GM19193 (cell line): ENCODE measurements around the gene NAA80.
A peak's percentile ranks its signal among the peaks of the same experiment; 100 is the strongest.

Source experiments
- POLR2A ChIP-seq: IDR thresholded peaks from 4 replicates; pipeline ENCODE4 v1.6.1; 2011; ENCODE audit not compliant: insufficient read depth, insufficient read length; ENCODE audit errors: extremely low read depth

The NAA80 gene, protein sequence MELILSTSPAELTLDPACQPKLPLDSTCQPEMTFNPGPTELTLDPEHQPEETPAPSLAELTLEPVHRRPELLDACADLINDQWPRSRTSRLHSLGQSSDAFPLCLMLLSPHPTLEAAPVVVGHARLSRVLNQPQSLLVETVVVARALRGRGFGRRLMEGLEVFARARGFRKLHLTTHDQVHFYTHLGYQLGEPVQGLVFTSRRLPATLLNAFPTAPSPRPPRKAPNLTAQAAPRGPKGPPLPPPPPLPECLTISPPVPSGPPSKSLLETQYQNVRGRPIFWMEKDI

DNA sequence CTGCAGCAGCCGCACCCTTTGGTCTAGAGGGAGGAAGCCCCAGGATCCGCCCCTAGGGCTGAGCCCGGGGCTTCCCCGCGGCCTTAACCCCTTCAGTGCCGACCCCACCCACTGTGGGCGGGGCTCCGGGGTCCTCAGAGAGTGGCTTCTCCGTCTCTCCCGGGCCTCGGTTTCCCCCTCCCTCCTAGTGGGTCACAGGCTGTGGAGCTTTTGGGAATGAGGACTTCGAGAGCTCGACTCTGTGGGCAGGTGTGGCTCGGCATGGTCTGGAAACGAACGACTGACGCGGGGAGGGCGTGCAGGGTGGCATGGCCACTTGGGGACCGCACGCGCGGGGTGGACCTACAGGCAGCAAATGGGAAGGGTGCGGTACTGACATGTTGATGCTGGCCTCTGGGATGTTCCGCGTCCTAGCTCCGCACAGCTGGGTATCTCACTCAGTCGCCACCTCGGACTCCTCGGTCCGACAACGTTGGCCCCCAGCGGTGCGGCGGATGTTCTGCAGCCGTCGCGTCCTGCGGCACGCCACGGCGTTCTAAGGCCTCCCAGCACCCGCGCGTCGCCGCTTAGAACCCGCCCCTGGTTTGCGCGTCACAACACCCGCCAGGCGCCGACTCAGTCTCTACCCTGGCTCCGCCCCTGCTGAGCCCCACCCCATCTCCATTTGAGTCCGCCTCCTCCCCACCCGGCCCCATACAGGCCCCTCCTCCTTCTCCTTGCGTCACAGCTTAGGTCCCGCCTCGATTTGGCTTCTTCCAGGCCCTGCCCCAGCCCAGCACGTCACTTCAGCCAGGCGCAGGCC is at the start of gene NAA80, which contains the start of gene HYAL3:
NAA80 (minus strand) TSS at position 570 of the 802 bp plus-strand sequence. CDS start 1,942 bp downstream, outside the sequence.
HYAL3 (minus strand) TSS at position 570 of the 802 bp plus-strand sequence. CDS start 3,803 bp downstream, outside the sequence.
- peak; percentile 92 for TF ChIP-seq POLR2A

DNA sequence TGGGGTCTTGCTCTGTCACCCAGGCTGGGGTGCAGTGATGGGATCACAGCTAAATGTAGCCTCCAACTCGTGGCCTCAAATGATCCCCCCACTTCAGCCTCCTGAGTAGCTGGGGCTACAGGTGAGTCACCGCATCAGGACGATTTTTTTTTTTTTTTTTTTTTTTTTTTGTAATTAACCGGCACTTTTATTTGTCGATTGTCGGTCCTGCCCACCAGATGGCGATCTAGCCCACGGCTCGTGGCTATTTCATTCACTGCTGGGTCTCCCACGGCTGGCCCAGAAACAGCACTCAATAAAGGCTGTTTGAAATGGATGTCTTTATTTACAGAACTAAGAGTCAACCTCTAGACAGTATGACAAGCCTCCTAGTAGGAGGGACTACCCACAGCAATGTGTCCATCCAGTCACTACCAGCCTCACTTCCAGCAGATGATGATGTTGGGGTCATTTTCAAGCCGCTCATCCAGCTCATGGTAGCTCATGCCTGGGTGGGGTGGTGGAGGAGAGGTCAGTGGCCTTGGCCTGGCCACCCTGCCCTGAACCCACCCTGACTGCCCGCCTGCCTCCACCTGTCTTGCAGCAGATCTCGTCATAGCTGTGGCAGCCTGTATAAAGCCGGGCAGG is 48.1 kb upstream of the NAA80 start:
- TF ChIP-seq POLR2A, result no peak

DNA sequence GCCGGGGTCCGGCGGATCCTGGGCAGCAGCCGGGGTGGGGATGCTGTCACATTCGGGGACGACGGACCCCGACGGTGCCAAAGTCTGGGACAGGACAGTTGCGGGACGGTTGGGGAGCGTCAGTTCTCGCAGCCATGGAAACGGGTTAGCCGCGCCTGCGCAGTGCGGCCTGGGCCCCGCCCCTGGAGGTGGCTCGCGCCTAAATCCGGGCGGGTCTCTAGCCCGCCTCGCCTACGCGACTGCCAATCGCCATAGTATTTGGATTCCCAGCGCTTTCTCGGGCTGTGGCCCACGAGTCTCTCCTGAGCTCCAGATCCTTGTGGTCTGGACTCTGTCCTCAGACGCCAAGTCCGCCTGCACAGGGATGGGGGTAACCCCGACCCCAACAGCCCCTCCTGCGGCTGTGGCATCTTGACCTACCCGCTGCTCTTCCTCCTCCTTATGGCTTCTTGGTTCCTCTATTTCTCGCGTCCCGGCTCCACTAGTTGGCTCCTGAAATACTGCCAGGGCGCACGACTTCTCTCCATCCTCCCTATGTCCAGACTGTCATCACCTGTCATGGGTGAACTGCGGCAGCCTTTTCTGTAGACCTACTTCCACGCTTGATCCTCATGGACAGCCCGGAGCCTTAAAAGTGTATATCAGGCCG is 46.5 kb upstream of the NAA80 start, which contains the start of gene ZMYND10:
ZMYND10 (minus strand) TSS at position 147 of the 649 bp plus-strand sequence. CDS start 153 bp downstream, outside the sequence.
- no peak for TF ChIP-seq POLR2A

DNA sequence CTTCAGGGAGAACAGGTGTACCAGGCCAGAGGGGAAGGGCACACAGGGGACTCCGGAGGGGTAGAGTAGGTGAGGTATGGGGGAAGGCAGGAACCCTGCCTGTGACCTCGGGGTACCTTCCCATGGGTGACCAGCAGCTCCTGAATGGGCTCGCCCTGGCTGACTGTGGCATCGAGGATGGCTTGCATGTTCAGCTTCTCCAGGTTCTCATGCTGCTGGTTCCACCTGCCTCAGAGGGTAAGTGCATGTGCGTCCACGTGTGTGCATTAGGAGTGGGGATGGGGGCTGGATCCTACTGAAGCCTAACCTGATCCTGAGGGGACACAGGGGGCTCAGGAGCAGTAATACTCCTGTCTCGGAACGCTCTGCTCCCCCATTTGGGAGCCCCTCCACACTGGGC is 45.8 kb upstream of the NAA80 start:
- TF ChIP-seq POLR2A, result no peak

DNA sequence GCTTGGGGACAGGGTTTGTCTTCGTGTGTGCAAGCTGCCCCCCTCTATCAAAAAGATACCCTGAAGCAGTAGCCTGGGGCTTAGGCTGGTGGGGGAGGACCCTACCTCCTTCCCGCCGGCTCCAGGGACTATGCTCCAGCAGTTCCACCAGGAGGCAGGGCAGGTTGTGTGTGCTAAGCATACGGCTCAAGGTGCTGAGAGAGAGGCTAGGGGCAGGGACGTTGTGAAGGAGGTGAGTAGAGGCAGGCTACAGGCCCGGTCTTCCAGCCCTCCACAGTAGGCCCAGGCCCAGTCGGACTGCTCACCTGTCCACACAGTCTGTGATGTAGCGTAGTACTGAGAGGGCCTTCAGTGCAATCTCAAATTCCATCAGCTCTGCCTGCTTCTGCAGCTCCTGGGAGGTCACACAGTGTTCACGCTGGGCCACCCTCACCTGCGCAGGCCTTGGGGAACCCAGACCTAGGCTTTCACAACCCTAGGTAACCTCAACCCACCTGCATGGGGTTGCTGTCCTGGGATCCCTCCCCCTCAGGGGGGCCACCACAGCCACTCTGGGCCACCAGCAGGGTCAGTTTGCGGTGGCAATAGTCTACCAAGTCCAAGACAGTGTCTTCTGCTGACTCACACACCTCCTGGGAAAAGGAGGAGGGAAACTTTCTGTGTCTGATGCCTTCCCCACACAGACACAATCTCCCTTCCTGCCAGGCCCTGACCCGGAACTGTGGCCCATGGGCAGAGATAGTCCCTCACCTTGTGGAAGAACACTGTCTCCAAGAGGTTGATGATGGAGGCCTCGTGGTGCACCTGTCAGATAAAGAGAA is 43.8 kb upstream of the NAA80 start:
- TF ChIP-seq POLR2A, result no peak

DNA sequence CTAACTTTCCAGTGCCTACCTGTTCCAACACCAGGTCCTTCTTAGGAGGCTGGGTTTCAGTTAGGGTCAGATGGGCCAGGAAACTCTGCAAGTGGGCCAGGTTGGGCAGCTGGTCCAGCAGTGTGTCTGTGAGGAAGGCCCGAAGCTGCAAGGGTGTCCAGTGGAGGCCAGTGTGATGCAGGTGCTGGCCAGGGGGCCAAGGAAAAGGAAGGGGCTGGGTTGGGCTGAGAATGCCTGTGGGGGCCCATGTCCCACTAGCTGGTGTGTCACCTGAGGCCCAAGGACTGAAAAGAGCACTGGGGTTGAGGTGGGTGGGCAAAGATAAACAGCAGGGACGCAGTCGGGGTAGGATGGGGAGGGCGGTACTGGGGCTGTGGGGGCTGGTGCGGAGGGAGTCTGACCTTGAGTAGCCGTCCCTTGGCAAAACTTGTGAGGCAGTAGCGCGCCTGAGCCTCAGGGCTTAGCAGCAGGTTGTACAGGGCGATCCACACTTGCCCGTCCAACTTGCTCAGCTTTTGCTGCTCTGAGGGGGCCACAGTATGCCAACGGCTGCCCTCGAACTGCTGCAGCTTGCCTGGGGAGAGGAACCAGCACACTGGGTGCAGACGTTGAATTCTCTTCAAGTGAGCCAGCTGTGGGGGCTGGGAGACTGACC is 42.9 kb upstream of the NAA80 start:
- no peak for TF ChIP-seq POLR2A

DNA sequence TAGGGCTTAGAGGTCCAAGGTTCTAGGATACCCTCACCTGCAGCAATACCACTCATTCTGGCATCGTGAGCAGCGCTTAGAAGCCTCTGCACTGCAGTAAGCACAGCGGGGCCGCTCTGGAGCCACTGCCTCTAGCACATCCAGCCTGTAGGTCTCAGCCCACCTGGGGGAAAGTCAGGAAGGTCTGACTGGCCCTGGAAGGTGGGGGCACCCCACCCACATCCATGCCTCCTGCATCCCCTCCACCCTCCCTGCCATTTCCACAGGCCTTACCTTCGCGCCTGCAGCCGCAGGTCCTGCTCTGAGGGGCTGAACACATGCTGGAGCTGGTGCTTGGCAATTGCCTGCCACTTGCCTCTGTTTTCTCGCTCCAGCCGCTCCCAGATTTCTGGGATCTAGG is 42.3 kb upstream of the NAA80 start:
- no peak for TF ChIP-seq POLR2A

DNA sequence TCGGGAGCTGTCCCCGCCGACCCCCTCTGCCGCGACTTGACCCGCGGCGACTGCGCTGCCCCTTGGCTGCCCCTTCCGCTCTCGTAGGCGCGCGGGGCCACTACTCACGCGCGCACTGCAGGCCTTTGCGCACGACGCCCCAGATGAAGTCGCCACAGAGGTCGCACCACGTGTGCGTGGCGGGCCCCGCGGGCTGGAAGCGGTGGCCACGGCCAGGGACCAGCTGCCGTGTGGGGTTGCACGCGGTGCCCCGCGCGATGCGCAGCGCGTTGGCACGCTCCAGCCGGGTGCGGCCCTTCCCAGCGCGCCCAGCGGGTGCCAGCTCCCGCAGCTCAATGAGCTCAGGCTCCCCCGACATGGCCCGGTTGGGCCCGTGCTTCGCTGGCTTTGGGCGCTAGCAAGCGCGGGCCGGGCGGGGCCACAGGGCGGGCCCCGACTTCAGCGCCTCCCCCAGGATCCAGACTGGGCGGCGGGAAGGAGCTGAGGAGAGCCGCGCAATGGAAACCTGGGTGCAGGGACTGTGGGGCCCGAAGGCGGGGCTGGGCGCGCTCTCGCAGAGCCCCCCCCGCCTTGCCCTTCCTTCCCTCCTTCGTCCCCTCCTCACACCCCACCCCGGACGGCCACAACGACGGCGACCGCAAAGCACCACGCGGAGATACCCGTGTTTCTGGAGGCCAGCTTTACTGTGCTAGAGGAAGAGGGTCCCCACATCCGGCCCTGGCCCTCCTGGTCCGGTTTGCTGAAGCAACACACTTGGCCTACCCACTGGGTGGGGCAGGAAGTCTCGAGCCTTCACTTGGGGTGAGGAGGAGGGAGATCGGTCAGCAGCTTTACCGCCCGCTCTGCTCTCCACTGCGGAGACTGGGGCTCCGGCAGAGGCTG is 41.5 kb upstream of the NAA80 start, which contains the start of gene RASSF1:
RASSF1 (minus strand) TSS at position 389 of the 882 bp plus-strand sequence; CDS start at position 358, 31 bp downstream.
- TF ChIP-seq POLR2A, result peak; percentile 67

DNA sequence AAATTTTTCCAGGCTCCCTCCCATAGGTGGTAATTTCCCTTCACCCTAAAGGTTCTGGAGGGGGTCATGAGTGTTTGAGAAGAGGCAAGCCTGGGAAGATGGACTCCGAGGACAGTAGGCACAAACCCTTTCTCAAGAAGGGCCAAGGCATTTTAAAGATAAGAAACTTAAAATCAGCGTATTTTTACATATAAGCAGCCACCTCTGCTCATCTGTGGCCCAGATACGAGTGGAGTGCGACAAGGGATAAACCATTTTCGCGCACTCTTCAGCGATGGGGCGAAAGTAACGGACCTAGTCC is 40.9 kb upstream of the NAA80 start:
- no peak for TF ChIP-seq POLR2A

DNA sequence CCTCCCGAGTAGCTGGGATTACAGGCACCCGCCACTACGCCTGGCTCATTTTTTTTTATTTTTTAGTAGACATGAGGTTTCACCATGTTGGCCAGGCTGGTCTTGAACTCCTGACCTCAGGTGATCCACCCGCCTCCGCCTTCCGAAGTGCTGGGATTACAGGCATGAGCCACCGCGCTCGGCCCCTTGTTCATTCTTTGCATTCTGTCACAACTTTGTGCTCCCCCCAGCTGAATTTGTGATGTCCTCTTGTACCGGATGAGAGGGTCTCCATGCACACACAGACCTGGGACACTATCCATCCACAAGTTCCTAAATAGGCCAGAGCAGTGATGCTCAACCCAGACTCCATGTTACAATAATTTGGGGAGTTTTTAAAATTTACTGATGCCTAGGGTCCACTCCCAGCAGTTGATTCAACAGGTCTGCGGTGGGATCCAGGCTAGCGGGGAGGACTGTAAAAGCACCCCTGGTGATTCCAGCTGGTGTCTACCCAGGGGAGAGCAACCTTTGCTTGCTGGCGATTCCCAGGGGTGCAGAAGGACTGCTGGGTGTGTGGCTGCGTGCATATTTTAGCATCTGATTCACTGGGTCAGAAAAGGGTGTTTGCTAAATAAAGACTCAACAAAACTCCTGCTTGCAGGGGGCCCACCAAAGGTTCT is 40.4 kb upstream of the NAA80 start:
- TF ChIP-seq POLR2A, result no peak

DNA sequence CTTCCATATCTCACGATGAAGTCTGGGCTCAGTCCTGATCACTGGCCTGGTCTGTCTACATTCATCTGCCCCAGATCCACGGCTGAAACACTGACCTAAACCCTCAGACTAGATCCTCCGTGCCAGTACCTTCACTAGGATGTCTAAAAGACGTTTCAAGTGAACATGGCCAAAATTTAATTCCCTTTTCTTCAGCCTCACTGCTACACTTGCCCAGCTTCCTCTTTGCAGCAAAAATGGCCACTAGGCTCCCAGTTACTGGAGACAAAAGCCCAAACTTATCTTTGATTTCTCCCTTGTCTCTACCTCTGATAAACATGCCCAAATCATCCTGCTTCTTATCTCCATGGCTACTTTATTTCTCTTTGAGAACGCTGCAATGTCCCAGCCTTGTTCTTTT is 39.8 kb upstream of the NAA80 start:
- TF ChIP-seq POLR2A, result no peak
